Body of pancreas (tissue), 4 donors: ENCODE results near the gene PRKG1. TPM values are rescaled to one million over a fixed set of nuclear protein-coding genes. Genes with fewer than 3 reads are reported as not detected.

Experiments used
- ATAC-seq: fragments of 150-250 bp; one replicate; pipeline ENCODE4 v1.9.1; 2016
- DNase-seq, 4 donors: peaks; one replicate each; pipeline ENCODE4 v3.0.0-alpha.2; 2019
- H3K27ac ChIP-seq, 4 donors: fragments of 200-600 bp; sonication (generic); 1 replicate in 3 of 4; 2 replicates in 1 of 4; pipeline versions ENCODE4 v1.5.1 to v1.6.1; 2016 to 2019; ENCODE audit warnings: mild to moderate bottlenecking in 1 of 4, mixed read lengths in 1 of 4, moderate library complexity in 1 of 4
- H3K27me3 ChIP-seq, 2 donors: fragments of 200-600 bp; sonication (generic); one replicate each; pipeline ENCODE4 v1.6.0; 2016; ENCODE audit warnings: mild to moderate bottlenecking in 1 of 2
- H3K36me3 ChIP-seq, 2 donors: fragments of 200-600 bp; sonication (generic); replicated peaks in 1 of 2; 2 replicates each; pipeline ENCODE4 v1.5.1; 2016; ENCODE audit warnings: low read depth in 2 of 2; ENCODE audit not compliant: insufficient read depth in 1 of 2
- H3K4me1 ChIP-seq: fragments of 200-600 bp; sonication (generic); one replicate; pipeline ENCODE4 v1.6.0; 2016
- H3K4me3 ChIP-seq, 2 donors: fragments of 200-600 bp; sonication (generic); 1 replicate in 1 of 2; 2 replicates in 1 of 2; pipeline ENCODE4 v1.5.1; 2016 to 2019
- H3K9me3 ChIP-seq, 3 donors: fragments of 200-600 bp; sonication (generic); 1 replicate in 2 of 3; 2 replicates in 1 of 3; pipeline ENCODE4 v1.5.1; 2016
- CTCF ChIP-seq, 7 experiments: fragments of 450-650 bp in 4 of 7; fragments of 200-600 bp in 3 of 7; sonication (generic) in 3 of 7; IDR thresholded peaks; one replicate each; pipeline ENCODE4 v1.5.1; 2016 to 2019; ENCODE audit warnings: antibody characterized with exemption in 7 of 7
- POLR2A ChIP-seq, 3 donors: fragments of 450-650 bp; IDR thresholded peaks; one replicate each; pipeline ENCODE4 v1.6.1; 2016; ENCODE audit warnings: antibody characterized with exemption in 3 of 3, mild to moderate bottlenecking in 2 of 3
- WGBS, 2 donors: methylation state at CpG; one replicate each; pipeline ENCODE4 v1.1.5; 2017; 5-methylcytosine and 5-hydroxymethylcytosine counted together
- intact Hi-C: fragments of 100-400 bp; cut with DNase I; formaldehyde crosslinking; loops from one replicate; pipeline ENCODE4 v1.15.1; 2023
- total RNA-seq, 2 donors: library from RNA; depleted of rRNA; stranded (reverse); fragments of >200 nt; gene quantifications; one replicate each; pipeline ENCODE4 v1.1.0, GENCODE V29; 2016

Gene PRKG1
- total RNA-seq, 2 donors from 2014 or later: 14.2 to 18.9 TPM

- intact Hi-C loops: no loop called here
- WGBS, 2 donors: 61 to 67% methylated on average over 4 of the region's 4 CpGs
Observed at GRCh38 chr10:51363415-51363814, 289.1 kb downstream of the PRKG1 start.

GRCh38 chr10:51364674-51365073, 290.4 kb downstream of the PRKG1 start:
- Histone ChIP-seq H3K27me3 (no peaks in the 10 kb centered on the region), H3K27ac (no peak overlapping the region), H3K4me1 (no peaks in the 10 kb centered on the region), H3K36me3 (no peaks in the 10 kb centered on the region), H3K4me3 (no peak overlapping the region), H3K9me3 (no peaks in the 10 kb centered on the region)
- ATAC-seq (no peak), DNase-seq (no peak)
- WGBS, 2 donors: 55 to 64% methylated on average over 2 of the region's 2 CpGs
- TF ChIP-seq CTCF (IDR thresholded peaks at IDR 0.05): no peak
- TF ChIP-seq POLR2A (IDR thresholded peaks at IDR 0.05): no peak
- intact Hi-C loops: no loop called here

More at GRCh38 chr10:51363415-51363814, 289.1 kb downstream of the PRKG1 start:
- no peak for DNase-seq
- Histone ChIP-seq H3K4me1 (no peaks in the 10 kb centered on the region), H3K36me3 (no peaks in the 10 kb centered on the region), H3K9me3 (no peaks in the 10 kb centered on the region), H3K4me3 (no peak overlapping the region), H3K27me3 (no peaks in the 10 kb centered on the region), H3K27ac (no peak overlapping the region)
- ATAC-seq: no peak
- no peak for TF ChIP-seq CTCF (IDR thresholded peaks at IDR 0.05)

DNA sequence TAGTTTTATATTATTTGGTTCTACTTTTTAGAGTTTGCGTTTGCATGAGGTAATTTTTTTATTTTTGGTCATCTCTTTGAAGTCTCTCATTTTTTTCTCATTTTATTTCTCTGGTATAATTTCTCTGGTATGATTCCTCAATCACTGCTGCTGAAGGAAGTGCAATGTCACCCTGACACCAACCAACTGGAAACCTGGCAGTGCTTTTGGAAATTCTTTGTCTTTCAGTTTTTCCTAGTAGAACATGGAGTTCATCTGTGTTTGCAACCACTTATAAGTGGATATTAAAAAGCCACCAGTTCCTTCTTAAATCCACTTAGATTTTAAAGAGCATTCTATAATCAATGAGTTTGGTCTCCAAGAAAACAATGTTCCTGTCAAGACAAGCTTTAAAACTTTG, 291.8 kb downstream of the PRKG1 start:
- TF ChIP-seq POLR2A (IDR thresholded peaks at IDR 0.05): no peak
- no peak for TF ChIP-seq CTCF (IDR thresholded peaks at IDR 0.05)
- ATAC-seq (no peak), DNase-seq (no peak)
- intact Hi-C loops: no loop called here
- Histone ChIP-seq H3K4me3 (no peak overlapping the region), H3K27me3 (no peaks in the 10 kb centered on the region), H3K36me3 (no peaks in the 10 kb centered on the region), H3K27ac (no peak overlapping the region), H3K4me1 (no peaks in the 10 kb centered on the region), H3K9me3 (no peaks in the 10 kb centered on the region)
- WGBS, 2 donors: 83 to 91% methylated on average over 1 of the region's 1 CpG

DNA sequence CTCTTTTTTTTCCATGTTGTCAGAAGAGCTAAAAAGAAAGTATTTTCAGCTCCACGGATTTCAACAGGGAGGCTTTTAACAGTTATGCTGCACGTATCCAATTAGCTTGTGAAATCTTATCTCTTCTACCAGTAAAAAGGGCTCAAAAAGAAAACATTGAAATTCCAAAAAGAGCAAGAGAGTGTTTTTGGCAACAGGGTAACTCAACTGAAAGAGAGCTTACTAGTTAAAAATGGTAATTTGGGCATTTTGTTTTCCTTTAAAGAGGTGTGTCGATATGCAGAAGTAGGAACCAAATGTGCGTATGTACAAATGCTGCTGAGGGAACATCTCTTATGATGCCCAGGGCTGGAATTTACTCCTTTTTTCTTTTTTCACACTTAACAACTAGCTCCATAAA, 292.8 kb downstream of the PRKG1 start:
- H3K27me3 ChIP-seq: no peaks in the 10 kb centered on the region
- no peak for ATAC-seq
- TF ChIP-seq CTCF (IDR thresholded peaks at IDR 0.05) (no peak), POLR2A (IDR thresholded peaks at IDR 0.05) (no peak)
- no peak overlapping the region for H3K27ac ChIP-seq
- no peaks in the 10 kb centered on the region for H3K36me3 ChIP-seq
- WGBS, 2 donors: 75 to 82% methylated on average over 4 of the region's 4 CpGs
- no peak overlapping the region for H3K4me3 ChIP-seq
- H3K9me3 ChIP-seq: no peaks in the 10 kb centered on the region
- H3K4me1 ChIP-seq: no peaks in the 10 kb centered on the region
- no peak for DNase-seq
- intact Hi-C loops: no loop called here

DNA sequence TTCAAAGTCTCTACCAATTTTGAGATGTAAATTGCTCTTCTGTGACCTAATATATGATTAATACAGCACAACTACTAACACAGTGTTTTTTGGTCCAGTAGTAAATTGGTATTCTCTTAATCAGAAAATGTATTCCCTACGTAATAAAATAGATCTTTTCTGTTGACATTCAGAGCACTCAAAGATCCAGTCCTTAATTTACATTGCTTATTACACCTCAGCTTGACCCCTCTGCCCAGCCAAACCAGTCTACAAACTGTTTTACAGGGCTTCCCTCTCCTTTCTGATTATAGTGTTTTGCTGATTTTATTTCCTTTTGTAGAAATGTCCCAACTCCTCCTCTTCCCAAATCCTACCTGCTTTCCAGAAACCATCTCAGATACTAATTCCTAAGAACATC, 293.4 kb downstream of the PRKG1 start:
- no peak overlapping the region for H3K4me3 ChIP-seq
- DNase-seq (no peak), ATAC-seq (no peak)
- no peaks in the 10 kb centered on the region for H3K36me3 ChIP-seq
- no peaks in the 10 kb centered on the region for H3K27me3 ChIP-seq
- WGBS, 2 donors: 75 to 79% methylated on average over 1 of the region's 1 CpG
- no peak overlapping the region for H3K27ac ChIP-seq
- TF ChIP-seq POLR2A (IDR thresholded peaks at IDR 0.05) (no peak), CTCF (IDR thresholded peaks at IDR 0.05) (no peak)
- H3K4me1 ChIP-seq: no peaks in the 10 kb centered on the region
- intact Hi-C loops: no loop called here
- H3K9me3 ChIP-seq: no peaks in the 10 kb centered on the region
